Hepatocyte (in vitro differentiated cells): Measurements from ENCODE around the gene CEBPG.

Source experiments
- CTCF ChIP-seq: fragments of 200-600 bp; sonication (generic); IDR thresholded peaks from 2 replicates; pipeline ENCODE4 v1.5.1; 2016; ENCODE audit warnings: antibody characterized with exemption, mild to moderate bottlenecking; ENCODE audit not compliant: poor library complexity
- EZH2 ChIP-seq: fragments of 200-600 bp; sonication (generic); IDR thresholded peaks from 2 replicates; pipeline ENCODE4 v1.6.1; 2016; ENCODE audit warnings: antibody characterized with exemption, mild to moderate bottlenecking, borderline replicate concordance

DNA sequence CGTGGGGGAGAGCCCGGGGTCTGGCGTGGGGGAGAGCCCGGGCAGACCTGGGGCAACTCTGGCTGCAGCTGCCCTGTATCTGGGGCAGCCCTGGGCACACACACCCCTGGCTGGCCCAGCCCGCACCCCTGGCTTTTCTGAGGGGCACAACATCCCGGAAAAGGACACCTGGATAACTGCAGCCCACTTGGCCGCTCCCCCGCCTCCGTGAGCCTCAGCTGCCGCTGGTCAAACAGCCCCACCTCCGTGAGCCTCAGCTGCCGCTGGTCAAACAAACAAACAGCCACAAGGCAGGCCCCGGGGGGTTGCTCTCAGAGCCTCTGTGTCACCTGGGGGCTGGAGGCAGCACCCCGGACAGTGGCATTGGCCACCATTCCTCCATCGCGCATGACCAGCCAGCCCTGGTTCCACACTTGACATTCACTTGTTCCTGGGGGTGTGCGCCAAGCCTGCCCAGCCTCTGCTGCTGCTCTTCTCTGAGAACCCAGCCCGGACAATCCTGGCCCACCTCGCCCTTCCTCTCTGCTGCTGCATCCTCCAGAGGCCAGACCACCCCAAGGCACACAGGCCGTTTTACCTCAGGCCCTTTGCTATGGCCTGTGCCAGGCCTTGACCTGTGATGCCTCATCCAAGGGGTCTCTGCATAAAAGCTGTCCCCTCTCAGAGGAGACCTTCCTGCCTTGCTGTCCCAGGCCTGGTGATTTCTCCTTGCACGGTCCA lies 19.9 kb downstream of the CEBPG start:
- no peak for TF ChIP-seq CTCF
- no peak for TF ChIP-seq EZH2
